Fibroblast of villous mesenchyme (primary cell): ENCODE results near the gene ELANE. TPM values are rescaled to one million over a fixed set of nuclear protein-coding genes. Genes with fewer than 3 reads are reported as not detected.
"Not testable (repeated sequence)": the region's sequence is repeated elsewhere in the genome, so short reads cannot be mapped to it uniquely, and the experiment has no call there.

Experiments used
- DNase-seq: peaks from one replicate; pipeline ENCODE4 v3.0.0-alpha.2; 2010; ENCODE audit warnings: low read depth
- H3K4me3 ChIP-seq: 2 replicates; pipeline ENCODE4 v1.5.1; 2011; ENCODE audit warnings: low read depth, mild to moderate bottlenecking, low read length
- total RNA-seq: library from RNA; depleted of rRNA; stranded (reverse); fragments of >200 nt; gene quantifications from 2 replicates; pipeline ENCODE4 v1.2.3, GENCODE V29; 2012
- TF ChIP-seq, protein P1 (sequence below): IDR thresholded peaks from 2 replicates; pipeline ENCODE4 v1.5.1; 2012; ENCODE audit warnings: low read depth, mild to moderate bottlenecking, low read length; ENCODE audit not compliant: insufficient read depth

Gene ELANE
- total RNA-seq, 1 donor = not detected

DNA sequence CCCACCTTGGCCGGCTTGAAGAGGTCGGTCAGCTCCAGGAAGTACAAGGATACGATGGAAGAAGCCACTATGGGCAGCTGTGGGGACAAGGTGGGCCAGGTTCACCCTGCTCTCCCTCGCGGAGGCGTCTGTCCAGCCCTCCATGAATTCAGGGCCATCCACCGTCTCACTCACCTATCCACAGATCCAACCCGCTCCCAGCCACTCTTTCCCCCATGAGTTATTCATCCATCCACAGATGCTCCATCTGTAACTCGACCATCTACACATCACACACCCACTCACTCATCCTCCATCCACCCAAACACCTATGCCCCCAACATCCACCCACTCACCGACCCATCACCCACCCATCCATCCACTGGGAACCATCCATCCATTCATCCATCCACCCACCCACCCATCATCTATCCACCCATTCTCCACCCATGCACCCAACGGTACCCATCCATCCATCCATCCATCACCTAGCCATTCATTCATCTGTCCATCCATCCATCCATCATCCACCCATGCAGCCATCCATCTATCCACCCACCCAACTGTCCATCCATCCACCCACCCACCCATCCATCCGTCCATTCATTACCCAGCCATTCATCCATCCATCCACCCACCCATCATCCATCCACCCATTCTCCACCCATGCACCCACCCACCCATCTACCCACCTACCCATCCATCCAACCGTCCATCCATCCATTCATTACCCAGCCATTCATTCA is 36.2 kb upstream of the ELANE start:
- TF ChIP-seq, protein P1, sequence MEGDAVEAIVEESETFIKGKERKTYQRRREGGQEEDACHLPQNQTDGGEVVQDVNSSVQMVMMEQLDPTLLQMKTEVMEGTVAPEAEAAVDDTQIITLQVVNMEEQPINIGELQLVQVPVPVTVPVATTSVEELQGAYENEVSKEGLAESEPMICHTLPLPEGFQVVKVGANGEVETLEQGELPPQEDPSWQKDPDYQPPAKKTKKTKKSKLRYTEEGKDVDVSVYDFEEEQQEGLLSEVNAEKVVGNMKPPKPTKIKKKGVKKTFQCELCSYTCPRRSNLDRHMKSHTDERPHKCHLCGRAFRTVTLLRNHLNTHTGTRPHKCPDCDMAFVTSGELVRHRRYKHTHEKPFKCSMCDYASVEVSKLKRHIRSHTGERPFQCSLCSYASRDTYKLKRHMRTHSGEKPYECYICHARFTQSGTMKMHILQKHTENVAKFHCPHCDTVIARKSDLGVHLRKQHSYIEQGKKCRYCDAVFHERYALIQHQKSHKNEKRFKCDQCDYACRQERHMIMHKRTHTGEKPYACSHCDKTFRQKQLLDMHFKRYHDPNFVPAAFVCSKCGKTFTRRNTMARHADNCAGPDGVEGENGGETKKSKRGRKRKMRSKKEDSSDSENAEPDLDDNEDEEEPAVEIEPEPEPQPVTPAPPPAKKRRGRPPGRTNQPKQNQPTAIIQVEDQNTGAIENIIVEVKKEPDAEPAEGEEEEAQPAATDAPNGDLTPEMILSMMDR = no peak
- DNase-seq = no peak
- no peak overlapping the region for H3K4me3 ChIP-seq

DNA sequence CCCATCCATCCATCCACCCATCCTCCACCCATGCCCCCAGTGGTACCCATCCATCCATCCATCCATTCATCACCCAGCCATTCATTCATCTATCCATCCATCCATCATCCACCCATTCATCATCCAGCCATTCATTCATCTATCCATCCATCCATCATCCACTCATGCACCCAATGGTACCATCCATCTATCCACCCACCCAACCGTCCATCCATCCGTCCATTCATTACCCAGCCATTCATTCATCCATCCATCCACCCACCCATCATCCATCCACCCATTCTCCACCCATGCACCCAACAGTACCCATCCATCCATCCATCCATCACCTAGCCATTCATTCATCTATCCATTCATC is 35.6 kb upstream of the ELANE start:
- DNase-seq = no peak
- TF ChIP-seq, protein P1 = no peak
- no peak overlapping the region for H3K4me3 ChIP-seq

DNA sequence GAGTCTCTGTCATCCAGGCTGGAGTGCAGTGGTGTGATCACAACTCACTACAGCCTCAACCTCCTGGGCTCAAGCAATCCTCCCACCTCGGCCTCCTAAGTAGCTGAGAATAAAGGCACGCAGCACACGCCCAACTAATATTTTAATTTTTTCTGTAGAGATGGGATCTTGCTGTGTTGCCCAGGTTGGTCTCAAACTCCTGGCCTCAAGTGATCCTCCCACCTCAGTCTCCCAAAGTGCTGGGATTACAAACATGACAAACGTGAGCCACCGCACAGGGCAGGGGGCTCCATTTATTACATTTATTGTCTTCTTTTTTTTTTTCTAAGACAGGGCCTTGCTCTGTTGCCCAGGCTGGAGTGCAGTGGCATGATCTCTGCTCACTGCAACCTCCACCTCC is 31.9 kb upstream of the ELANE start:
- DNase-seq, H3K4me3 ChIP-seq: not testable (repeated sequence)

DNA sequence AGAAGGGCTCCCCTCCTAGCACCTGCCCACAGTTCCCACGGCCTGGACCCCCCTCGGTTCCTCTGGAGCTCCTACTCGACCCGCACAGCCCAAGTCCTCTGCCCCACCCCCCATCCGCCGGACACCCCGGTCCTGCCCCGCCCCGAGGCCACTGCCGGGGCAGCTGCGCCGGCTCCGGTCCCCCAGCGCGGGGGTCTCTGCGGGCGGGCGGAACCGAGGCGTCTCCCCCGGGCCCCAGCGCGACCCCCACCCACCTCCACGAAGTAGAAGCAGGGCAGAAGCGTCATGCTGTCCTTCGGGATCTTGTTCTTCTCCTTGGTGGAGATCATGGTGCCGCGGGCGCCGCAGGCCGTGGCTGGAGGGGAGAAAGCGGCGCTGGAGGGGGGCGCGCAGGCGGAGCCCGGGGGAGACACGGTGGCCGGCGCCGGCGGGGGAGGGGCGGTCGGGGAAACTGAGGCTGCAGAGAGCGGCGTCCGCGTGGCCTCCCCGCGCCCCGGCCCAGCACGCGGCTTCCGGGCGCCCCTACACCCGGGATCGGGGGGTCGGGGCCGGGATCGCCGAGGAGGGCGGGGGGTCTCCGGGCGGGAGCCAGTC is 30.8 kb upstream of the ELANE start:
- TF ChIP-seq, protein P1 = no peak
- H3K4me3 ChIP-seq = peak overlapping the region; percentile 51
- no peak for DNase-seq

DNA sequence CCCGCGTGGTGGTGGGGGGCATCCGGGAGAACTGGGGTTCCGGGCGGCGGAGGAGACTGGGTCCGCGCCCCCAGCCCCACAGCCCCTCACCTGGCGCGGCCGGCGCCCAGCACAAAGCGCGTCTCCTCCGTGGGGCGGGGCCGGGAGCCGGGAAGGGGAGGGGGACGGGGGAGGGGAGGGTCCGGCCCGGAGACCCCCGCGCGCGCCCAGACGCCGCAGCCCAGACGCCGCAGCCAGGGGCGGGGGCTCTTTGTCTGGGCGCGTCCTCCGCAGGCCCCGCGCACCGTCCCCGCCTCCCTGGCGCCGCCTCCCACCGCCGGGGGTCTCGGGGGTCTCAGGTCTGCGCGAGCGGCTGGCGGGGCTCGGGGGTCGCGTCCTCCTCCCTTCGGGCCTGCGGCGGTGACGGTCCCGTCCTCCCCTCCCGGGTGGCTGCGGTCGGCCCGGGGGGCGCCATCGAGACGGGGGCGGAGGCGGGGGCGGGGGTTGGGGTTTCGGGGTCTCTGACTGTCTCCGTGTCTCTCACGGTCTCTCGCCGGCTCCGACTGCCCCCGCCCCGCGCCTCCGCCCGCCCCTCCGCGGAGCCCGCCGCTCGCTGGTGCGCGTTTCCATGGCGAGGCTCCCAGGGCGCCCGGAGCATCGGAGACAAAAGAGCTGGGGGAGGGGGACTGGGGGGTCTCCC is 30.1 kb upstream of the ELANE start, which contains the start of gene PLPPR3:
Gene PLPPR3, minus strand, starts transcription at position 131 of the 679 bp plus-strand sequence. CDS start 396 bp downstream, outside the sequence.
- no peak for DNase-seq
- H3K4me3 ChIP-seq = peak within 1 kb of the TSS; percentile 51
- TF ChIP-seq, protein P1 = no peak

DNA sequence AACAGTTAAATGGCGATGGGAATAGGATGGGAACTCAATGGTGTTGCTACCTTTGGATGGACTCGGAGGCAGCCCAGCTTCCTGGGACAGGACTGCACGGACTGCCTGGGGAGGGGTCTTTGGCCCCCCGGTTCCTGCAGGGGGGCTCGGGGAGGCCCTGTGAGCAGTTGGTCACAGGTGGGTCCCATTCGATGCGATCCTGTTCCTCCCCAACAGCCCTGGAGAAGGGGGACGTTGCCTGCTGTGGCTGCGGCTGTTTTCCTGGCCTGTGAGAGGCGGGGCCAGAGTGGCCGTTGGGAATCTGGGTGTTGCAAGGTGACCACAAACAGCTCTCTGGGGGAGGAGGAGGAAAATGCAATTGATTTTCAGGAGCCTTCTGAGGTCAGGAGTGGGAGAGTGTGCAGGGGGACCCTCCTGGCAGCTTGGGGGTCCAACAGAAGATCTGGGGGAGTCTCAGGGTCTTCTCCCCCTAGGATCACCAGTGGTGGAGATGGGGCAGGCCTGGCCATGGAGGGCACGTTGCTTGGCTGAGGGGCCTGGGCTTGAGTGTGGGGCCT is 28.5 kb upstream of the ELANE start:
- DNase-seq = no peak
- TF ChIP-seq, protein P1 = no peak
- no peak overlapping the region for H3K4me3 ChIP-seq

DNA sequence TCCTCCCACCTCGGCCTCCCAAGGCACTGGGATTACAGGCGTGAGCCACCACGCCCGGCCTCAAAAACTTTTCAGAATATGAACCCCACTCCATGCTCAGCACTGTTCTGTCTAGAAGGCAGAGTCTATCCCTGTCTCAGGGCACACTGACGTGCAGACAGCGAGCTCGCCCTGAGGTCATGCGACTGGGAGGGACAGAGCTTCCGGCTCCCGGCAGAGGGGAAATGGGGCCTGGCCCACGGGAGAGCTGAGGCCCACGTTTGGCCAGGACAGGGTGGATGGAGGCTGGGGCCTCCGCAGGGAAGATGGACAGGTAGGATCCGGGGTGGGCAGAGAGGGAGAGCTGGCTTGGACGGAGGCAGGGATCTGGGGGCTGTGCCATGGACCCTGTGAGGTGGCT is 27.2 kb upstream of the ELANE start:
- TF ChIP-seq, protein P1 = no peak
- H3K4me3 ChIP-seq = no peak overlapping the region
- no peak for DNase-seq
